Upper lobe of left lung (tissue), 4 donors: ENCODE measurements around the gene NRF1.
"Not testable (repeated sequence)": the region's sequence is repeated elsewhere in the genome, so short reads cannot be mapped to it uniquely, and the experiment has no call there.

Experiments used
- CTCF ChIP-seq, 6 experiments: fragments of 450-650 bp in 4 of 6; fragments of 200-600 bp in 2 of 6; sonication (generic) in 2 of 6; IDR thresholded peaks; one replicate each; pipeline ENCODE4 v1.5.1; 2016 to 2019; ENCODE audit warnings: antibody characterized with exemption in 6 of 6
- POLR2A ChIP-seq, 4 donors: fragments of 450-650 bp; IDR thresholded peaks; one replicate each; pipeline ENCODE4 v1.5.1; 2016 to 2017; ENCODE audit warnings: antibody characterized with exemption in 4 of 4, mild to moderate bottlenecking in 2 of 4

- not testable (repeated sequence) for TF ChIP-seq CTCF, POLR2A (IDR thresholded peaks at IDR 0.05)
Measured at GRCh38 chr7:129659907-129660306, 48.4 kb downstream of the NRF1 start.
